HG02840 (cell line): Measurements from ENCODE around the gene CLCN6.
A peak's percentile ranks its signal among the peaks of the same experiment; 100 is the strongest.
"Not testable (repeated sequence)": the region's sequence is repeated elsewhere in the genome, so short reads cannot be mapped to it uniquely, and the experiment has no call there.

Experiments
- ATAC-seq: cut with Tn5 transposase; IDR thresholded peaks from one replicate; pipeline ENCODE4 v1.9.1; 2021; ENCODE audit warnings: mild to moderate bottlenecking, moderate library complexity, moderate number of reproducible peaks; ENCODE audit not compliant: unreplicated experiment, low FRiP score

Gene CLCN6

DNA sequence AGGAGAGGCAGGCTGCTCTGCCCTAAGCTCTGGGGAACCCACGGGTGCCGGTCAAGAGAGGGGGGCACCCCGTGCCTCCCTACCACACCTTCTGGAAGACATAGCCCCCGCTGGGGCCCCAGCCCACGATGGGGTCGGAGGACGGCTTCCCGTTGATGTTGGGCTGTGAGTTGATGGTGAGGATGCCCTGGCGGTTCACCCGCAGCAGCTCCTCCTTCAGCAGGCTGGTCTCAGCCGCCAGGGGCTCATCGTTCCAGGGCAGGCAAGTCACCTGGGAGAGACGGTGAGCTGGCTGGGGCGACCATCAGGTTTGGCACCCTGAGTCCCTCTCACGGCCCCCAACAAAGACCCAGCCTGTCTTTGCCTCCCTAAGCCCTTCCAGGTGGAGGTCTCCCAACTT lies 12.2 kb upstream of the CLCN6 start:
- ATAC-seq = no peak

GRCh38 chr1:11794446-11795237 lies 11.3 kb upstream of the CLCN6 start:
- no peak for ATAC-seq

DNA sequence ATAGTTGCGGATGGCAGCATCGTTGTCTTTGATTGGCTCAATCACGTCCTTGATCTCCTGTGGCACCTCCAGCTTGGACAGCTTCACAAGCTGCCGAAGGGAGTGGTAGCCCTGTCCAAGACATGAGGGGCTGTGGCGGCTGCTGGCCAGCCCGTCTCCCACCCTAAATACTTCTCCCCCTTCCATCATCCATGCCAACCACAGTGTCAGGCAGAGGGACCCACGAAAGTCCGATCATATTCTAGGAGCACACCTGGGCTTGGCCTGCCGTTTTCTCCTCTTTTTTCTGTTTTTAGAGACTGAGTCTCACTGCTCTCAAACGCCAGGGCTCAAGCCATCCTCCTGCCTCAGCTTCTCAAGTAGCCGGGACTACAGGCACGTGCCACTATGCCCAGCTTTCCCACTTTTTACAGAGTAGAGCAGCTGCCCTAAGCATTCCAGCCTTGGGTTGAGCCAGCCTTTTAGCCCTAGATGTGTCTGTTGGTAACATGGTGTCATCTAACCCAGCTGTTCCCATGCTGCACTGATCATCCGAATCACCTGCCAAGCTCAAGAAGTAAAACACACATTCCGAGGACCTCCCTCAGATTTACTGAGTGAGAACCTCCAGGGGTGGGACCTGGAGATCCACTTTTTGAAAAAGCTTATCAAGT lies 10.6 kb upstream of the CLCN6 start:
- no peak for ATAC-seq

- ATAC-seq = no peak
Measured at GRCh38 chr1:11796036-11796828, 9.8 kb upstream of the CLCN6 start.

- no peak for ATAC-seq
Measured at GRCh38 chr1:11797525-11798216, 8.3 kb upstream of the CLCN6 start.

GRCh38 chr1:11799099-11799498 lies 6.9 kb upstream of the CLCN6 start:
- no peak for ATAC-seq

DNA sequence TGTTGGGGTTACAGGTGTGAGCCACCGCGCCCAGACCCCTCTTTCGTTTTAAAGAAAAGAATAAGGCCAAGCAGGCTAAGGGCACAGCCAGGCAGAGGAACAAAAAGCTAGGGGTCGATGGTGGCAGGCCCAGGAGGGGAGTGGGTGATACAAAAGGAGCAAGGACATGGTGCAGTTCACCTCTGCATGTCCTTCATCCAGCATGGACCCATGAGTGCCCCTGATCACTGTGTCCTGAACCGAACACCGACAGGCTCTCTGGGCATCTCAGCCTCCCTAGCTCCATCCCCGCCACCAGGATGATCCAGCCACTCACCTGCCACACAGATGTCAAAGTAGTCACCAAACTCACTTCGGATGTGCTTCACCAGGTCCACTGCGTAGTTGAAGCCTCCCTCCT lies 6.1 kb upstream of the CLCN6 start:
- no peak for ATAC-seq

- ATAC-seq = no peak
Measured at GRCh38 chr1:11800391-11800755, 5.6 kb upstream of the CLCN6 start.

DNA sequence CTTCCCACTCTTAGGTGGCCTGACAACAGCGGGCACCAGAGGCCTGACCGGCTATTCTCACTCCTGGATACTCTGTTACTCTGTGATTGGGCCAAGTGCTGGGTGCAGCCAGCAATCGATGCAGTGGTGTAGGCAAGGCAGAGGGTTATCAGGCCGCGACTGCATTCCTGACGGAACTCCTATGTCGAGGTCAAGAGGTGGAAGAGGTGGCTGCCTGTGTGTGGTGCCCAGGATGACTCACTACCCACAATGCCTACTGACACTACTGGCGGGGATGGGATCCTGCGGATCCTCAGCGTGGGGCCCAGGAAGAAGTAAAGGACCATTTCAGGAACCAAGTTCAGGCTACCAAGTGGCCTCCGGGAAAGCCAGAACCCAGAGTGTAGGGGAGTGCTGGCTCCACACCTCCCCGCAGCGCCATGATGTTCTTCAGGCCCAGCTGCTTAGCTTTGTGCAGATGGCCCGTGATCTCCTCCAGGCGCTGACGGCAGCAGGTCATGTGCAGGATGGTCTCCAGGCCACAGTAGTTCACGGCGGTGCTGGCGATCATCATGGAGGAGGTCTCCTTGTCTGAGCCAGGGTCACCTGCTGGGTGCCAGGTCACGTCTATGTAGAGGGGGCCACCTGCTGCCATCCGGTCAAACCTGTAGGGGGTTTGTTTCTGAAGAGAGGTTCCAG lies 5.1 kb upstream of the CLCN6 start:
- ATAC-seq = no peak

- ATAC-seq = no peak
Measured at GRCh38 chr1:11802616-11802972, 3.4 kb upstream of the CLCN6 start.

DNA sequence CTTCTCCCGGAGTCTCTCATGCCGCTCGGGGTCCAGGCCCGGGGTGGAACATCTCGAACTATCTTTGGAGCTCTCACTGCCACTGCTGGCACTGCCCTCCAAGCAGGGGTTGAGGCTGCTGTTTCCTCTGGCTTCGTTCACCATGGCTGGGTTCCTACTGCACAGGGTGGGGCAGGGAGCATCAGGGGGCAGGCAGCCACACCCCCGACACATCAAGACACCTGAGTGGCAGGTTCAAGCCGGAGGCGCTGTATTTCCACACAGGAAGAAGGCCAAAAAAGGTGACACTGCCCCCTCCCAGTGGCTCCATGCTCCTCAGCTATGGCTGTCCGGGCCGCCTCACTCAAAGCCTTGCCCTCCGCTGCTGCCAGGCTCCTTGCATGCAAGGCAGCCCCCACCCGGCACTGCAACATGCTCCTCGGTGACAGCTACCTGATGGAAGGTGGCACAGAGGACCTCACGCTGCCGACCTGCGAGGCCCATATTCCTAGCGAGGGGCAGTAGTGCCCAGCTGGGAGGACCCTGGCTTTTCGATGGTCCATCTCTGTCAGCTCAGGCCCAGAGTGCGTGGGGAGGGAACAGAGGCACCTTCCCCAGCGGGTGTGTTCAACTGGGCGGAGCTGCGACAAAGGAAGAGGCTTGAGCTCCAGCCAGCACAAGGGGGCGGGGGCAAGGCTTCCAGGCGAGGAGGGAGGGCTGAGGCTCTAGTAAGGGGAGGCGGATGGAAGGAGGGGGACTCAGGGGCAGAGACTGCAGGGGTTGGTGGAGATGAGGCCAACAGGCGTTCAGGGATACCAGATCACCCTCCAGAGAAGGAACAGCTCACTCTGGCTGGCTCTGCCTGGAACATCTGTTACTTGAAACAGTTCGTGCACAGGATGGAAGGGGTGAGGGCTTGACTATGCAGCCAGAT lies 2.8 kb upstream of the CLCN6 start:
- no peak for ATAC-seq

DNA sequence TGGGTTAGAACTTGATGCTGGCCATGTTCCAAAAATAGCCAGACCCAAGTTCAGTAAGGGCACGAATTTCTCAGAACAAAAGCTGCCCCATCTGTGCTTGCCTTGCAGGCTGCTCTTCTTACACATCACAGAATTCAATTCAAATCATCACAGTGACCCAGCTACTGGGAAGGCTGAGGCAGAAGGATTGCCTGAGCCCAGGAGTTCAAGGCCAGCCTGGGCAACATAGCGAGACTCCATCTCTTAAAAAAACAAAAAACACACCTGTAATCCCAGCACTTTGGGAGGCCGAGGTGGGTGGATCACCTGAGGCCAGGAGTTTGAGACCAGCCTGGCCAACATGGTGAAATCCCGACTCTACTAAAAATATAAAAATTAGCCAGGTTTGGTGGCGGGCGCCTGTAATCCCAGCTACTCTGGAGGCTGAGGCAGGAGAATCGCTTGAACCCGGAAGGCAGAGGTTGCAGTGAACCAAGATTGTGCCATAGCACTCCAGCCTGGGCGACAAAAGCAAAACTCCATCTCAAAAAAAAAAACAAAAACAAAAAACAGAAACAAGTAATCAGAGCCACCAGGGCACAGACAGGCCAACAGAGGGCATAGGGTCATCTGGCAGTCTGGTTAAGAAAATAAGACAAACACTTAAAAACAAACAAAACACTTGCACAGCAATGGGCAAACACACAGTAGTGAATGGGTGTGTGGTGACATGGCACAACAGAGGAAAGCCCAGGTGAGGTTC lies 1.9 kb upstream of the CLCN6 start:
- not testable (repeated sequence) for ATAC-seq

DNA sequence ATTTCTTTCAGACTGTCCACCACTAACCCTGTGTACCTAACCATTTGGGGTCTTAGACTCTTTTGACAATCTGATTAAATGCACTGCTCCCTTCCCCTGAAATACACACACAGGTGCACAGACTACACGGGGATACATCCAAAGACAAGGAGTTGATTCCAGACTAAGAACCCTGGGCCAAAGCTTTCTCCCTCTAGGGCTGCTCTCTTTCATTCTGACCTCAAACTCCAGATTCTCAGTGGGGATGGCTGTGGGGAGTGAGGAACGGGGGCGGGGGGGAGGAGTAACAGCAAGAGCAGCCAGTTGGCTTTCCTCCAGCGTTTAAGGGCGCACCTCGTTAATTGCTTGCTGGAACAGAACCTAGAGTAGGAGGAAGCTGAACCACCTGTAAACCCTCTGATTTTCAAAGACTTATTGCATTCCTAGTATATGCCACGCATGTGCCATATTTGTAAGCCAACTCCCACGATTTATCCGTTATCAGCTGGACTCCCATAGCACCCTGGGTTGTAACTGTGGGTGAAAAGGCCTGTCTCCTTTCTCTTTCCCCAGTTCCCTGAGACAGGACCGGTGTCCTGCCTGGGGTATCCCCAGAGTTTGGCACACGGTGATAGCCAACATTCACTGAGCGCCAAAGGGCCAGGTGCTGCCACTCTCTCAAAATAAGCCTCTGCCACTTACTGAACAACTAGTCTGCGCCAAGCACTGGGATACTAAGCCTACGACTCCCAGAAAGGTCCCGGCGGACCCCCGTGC lies 1.1 kb upstream of the CLCN6 start:
- ATAC-seq = no peak

DNA sequence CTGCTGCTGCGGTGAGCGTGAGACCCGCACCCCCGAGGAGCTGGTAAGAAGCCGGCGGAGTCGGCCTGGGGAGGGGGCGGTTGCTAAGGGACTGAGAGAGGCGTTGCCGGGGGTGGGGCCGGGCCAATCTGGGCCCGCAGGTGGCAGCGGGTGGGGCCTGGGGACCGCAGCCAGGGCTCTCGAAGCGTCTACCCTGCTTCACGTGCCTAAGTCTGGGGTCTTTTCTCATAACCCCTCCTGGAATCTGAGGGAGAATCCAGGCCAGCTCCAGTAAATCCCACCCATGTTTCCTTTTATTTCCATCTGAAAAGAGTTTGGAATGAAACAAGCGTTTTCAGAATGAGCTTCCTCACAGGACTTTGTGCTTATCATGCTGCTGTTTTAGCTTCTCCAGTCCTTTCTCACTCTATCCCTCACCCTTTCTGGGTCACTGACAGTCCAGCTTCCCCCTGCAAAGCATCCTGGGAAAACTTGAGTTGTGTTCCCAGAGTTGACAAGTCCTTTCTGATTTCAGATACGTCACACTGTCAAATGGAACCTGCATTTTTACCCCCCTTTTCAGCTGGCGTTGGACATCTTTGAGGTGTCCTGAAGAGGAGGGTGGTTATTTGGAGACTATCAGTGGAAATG lies 431 bp downstream of the CLCN6 start:
- ATAC-seq = peak; percentile 41

GRCh38 chr1:11807133-11807532 lies 1.1 kb downstream of the CLCN6 start:
- no peak for ATAC-seq

- no peak for ATAC-seq
Measured at GRCh38 chr1:11813021-11813420, 7.0 kb downstream of the CLCN6 start.

DNA sequence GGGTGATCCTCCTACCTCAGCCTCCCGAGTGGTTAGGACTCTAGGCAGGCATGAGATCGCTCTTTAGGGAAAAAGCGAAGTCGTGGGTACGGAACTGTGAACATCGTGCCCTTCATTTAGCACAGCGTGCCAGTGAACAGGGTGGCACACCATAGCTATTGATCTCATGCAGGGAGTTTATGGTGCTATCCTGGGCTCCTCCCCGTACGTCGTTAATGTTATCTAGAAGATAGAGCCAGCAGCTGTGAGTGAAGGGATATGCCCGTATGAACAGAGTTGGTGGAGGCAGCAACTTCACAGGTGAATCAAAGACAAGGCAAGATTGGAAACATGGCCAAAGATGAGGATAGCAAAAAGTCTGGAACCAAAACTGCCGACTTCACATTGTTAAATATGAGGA lies 11.2 kb downstream of the CLCN6 start:
- no peak for ATAC-seq

- no peak for ATAC-seq
Measured at GRCh38 chr1:11822091-11822490, 16.1 kb downstream of the CLCN6 start.
